GM18873 (cell line): ENCODE results near the gene LRRN2.
"Not testable (repeated sequence)": the region's sequence is repeated elsewhere in the genome, so short reads cannot be mapped to it uniquely, and the experiment has no call there.

Experiments
- ATAC-seq: cut with Tn5 transposase; IDR thresholded peaks from one replicate; pipeline ENCODE4 v1.9.1; 2021; ENCODE audit warnings: mild to moderate bottlenecking, moderate library complexity, moderate number of reproducible peaks; ENCODE audit not compliant: unreplicated experiment, low FRiP score

LRRN2 gene

DNA sequence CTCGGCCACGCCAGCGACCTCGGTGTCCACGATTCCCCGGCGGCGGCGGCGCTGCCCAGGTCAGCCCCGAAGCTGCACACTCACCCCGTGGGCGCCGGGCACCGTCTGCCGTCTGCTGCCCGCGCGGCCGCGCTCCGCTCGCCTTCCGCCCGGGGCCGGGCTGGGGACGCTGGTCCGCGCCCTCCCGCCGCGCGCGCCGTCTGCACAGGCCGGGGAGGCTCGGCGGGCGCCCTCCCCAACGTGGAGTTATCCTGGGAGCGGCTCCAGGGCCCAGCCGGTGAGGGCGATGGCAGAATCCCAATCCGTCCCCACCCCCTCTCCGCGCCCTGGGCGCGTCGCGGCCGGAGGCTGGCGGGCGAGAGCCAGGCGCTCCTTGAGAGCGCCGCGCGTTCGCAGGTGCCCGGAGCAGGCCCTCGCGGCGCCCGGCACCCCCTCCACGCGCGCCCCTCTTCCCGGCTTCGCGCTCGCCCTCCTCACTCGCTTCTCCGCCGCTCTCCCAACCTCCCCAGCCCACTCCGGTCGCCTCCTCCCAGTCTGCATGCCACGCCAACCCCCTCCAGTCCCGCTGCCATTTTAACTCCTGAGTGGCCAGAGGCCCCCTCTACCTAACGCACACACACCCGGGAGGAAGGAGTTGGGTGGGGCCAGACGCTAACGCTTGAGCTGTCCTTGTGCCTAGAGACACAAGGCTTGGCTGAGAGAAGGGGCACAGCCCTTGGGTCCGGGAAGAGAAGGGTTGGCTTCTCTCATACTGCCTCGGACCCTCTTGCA is at the start of gene LRRN2:
Gene LRRN2 (minus strand): TSS at position 503 of the 771 bp plus-strand sequence. CDS start 65,746 bp downstream, outside the sequence.
- no peak for ATAC-seq

GRCh38 chr1:204735042-204735441 is 49.5 kb upstream of the LRRN2 start:
- ATAC-seq = no peak

DNA sequence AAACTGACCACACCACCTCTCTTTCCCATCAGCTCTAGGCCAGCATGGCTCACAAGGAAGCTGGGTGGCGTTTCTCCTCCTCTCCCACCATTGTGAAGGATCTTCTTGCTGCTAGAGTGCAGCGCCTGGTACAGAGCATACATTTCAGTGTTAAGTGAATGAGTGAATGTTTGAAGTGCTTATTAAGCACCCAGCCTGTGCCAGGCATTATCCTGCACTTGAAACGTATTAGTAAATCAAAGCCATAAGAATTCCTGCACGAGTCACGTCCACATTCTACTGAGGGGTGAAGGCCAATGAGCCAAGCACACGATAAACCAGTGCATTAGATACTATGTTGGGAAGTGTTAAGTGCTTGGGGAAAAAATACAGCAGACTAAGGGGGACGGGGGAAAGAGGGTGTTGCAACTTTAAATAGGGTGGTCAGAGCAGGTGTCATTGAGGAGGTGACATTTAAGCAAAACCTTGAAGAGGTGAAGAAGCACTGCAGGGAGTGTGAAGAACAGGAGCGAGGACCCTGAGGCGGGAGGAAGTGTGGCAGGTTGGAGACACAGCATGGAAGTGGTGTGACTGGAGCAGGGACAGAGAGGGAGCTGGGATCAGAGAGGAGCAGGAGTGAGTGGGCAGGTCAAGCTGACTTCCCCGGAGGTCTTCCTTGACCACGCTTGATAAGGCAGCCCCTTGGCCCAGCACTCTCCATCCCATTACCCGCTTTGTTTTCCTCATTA is 48.5 kb upstream of the LRRN2 start:
- ATAC-seq = no peak

DNA sequence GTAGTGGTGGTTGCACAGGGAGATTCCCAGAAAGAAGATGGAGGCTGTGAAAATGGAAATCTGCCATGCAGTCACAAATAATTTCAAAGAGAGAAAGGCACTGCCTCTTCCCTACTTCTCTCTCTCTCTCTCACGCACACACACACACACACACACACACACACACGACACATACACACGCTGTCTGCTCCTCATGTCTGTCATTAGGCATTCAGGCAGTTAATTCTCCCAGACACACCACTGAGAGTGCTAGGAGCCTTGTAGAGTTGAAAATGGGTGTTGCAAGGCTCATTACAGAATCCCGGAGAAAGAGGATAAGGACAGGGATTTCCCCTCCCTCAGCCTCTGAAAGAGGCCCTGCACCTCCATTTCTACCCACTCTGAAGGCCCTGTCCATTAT is 47.8 kb upstream of the LRRN2 start:
- no peak for ATAC-seq

- no peak for ATAC-seq
Measured at GRCh38 chr1:204731985-204732575, 46.5 kb upstream of the LRRN2 start.

GRCh38 chr1:204731509-204731908 is 46.0 kb upstream of the LRRN2 start:
- ATAC-seq = no peak

DNA sequence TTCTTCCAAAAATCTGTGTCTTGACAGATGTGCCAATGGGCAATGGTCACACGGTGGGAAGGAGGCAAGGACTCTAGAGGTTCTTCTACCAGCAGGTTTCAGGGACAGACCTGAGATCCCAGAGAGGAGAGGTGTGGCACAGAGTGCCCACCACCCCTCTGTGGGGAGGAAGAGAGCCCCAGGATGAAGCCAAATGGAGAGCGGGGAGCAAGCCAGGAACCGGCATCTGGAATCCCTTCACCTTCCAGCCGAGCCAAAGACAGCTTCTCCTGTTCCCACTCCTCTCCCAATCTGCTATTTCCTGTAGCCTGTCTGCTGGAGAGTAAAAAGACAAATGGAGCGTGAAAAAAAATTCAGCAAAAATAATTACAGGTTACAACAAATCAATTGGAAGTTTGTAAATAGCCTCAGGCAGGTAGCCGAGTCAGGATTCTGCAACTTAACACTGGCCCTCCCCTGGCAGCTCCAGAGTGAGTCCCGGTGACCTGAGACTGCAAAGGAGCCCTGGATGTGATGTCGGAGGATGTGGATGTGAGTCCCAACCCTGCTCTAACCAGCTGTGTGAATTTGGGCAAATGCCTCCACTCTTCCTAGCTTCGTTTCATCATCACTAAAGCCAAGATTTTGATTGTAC is 45.4 kb upstream of the LRRN2 start:
- ATAC-seq = no peak

DNA sequence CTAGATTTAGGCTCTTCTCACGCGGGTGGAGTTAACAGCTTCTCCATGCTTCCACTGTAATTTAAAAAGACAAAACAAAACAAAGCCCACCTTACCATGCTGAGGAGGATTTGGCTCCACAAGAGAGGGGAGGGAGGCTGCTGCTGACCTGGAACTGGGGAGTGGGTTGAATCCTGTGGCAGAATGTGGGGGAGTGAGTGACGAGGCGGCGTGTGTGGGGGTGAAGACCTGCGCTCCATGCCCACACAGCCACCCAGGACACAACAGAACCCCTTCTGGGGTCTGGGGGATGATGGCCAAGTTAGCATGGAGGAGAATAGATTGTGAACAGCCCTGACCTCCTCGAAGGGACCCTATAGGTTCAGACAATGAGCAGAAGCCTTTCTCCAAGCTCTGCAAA is 44.0 kb upstream of the LRRN2 start:
- no peak for ATAC-seq

GRCh38 chr1:204728456-204728855 is 42.9 kb upstream of the LRRN2 start:
- ATAC-seq = no peak

DNA sequence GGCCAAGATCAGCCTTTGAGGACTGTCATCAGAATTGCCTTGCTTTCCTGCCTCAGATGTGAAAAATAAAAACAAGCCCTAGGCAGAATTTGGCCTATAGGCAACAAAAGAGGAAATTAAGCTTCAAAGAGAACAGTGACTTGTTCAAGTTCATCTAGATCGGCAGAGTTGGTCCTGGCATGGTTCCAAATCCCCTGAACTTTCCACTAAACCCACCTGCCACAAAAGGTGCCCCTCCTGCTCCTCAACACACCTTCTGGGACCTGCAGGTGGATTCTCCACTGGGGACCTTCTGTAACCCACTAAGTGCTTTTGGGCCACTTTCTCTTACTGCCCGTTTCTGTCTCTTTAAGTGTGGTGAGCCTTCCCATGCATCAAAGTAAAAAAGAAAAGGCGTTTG is 42.5 kb upstream of the LRRN2 start:
- no peak for ATAC-seq

DNA sequence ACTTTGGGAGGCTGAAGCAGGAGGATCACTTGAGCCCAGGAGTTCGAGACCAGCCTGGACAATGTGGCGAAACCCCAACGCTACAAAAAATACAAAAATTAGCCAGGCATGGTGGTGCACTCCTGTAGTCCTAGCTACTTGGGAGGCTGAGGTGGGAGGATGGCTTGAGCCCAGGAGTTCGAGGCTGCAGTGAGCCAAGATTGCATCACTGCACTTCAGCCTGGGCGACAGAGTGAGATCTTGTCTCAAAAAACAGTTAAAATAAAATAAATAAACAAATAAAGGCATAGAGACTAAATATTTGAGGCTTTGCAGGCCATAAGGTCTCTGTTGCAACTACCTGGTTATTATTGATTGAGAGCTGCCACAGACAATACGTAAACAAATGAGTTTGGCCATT is 41.9 kb upstream of the LRRN2 start:
- not testable (repeated sequence) for ATAC-seq

DNA sequence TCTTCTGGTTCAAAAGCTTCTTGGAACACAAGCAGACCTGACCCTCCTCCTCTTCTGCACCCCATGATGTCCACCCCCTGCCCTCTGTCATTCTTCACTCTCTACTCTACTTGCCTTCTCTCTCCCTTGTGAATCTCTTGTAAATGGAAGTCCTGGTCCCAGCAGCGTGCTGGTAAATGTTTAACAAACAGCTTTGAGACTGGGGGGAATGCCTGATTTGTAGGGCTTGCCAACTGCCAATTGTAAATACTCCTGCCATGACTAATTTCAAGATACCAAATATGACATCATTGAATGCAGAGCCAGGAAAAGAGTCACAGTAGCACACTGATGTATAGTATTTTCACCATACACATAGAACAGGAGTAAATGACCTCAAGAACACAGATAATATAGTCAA is 40.9 kb upstream of the LRRN2 start:
- ATAC-seq = no peak

DNA sequence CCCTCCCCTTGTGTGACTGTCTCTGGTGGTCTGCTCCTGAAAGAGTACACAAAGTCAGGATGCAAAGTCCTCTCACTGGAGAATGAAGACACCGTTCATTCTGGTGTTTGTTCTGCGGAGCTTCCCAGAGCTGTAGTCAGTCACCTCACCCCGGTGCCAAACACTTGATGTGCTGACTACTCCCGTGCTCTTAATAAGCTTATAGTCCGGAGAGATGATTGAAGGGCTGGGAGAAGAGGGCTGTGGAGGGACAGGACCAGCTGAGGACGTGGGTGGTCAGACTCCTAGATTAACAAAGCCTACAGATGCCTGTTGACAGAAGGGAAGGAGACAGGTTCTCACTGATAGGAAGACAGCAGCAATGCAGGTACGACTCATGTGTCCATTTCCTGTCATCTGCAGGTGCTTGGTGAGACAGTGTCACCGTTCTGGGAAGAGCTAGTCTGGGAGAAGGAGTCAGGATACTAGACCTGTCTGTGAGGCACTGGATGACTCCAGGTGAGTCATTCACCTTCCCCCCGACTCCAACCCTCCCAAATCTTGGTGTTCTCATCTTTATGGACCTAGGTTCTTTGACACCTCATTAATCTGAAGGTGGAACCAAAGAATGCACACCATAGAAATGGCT is 40.4 kb upstream of the LRRN2 start:
- ATAC-seq = no peak

DNA sequence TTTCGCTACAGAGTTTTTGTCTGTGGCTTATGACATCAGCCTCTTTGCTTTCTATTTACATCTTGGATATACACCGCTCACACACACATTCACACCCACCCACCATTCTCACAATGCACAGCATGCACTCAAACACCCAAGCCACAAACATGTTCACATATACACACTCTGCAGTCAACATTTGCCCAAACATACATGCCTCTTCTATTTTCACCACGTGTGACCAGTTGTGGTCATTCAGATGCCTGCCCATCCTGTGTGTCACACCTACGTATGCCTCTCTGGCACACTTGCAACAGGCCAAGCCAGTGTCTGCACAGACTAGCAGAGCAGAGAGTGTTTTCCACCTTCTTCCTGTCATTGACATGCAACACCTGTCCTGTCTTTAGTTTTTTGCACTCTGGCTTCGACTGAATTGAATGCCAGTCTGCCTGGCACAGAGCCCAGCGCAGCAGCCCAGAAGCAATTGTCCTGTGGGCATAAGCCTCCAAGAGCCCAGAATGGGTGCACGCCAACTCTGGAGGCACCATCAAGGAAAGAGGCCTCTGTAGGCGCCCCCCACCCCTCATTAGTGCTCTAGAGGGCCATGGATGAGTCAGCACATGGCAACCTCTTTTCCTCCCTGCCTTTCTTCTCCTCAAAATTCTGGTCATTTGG is 37.7 kb upstream of the LRRN2 start:
- no peak for ATAC-seq

DNA sequence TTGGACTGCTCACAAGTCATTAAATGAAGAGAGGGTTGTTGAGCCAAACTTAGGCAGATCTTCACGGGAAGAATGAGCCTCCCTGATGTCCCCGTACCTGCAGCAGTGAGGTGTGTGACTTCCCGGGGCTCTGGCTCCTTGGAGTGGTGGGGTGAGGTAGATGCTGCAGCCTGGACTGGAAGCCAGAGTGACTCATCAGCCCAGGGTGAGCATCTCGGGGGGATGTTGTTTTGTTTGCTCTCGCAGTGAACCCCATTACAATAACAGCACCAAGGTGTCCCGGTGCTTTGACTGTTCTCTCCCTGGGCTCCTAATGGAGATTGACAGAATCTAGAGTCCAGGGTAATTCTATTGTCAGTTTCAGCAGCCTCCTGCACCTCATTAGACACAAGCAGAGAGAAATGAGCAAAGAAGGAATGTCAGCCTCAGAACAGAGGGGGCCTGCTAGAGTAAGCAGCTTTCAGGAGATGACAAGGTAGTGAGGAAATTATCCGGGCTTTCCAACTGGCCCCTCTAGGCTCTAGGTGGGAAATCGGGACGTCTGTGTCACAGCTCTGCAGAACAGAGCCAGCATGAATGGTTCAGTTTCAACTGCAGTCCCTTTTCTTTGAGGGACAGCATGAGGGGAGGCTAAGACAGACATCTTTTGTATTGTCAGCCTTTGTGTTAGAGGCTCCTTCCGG is 36.0 kb upstream of the LRRN2 start:
- no peak for ATAC-seq

- ATAC-seq = no peak
Measured at GRCh38 chr1:204716660-204717059, 31.1 kb upstream of the LRRN2 start.

DNA sequence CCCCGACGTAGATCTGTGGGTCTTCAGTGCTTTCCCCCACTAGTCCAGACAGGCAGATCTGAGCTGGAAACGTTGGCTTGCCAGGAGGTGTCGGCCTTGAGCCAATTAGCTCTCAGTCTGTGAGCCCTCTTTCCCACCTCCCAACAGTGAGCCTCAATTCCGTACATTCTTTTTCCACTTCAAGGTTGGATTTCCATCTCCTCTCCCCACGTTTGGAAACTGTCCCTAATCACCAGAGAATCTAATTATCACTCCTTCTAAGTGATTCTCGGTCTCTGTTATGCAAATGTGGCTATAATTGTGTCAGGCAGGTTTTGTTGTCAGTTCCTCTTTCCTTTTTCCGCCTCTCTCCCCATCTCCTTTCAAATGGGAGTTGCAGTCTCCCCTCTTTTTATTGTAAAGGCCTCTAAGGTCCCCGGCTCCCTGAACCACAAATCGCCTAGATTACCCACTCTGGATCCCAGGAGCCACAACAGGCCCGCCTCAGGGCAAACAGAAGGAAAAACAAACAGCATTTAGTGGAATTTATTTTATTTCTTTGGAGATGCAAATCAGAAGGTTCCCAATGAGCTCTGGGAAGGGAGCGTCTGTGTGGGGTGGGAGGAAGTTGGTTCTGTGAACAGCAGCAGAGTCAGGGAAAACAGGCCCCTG is 29.4 kb upstream of the LRRN2 start:
- no peak for ATAC-seq

GRCh38 chr1:204714194-204714860 is 28.8 kb upstream of the LRRN2 start:
- no peak for ATAC-seq

- no peak for ATAC-seq
Measured at GRCh38 chr1:204713541-204713940, 28.0 kb upstream of the LRRN2 start.
